ENCODE results near the gene HAS3.

DNA sequence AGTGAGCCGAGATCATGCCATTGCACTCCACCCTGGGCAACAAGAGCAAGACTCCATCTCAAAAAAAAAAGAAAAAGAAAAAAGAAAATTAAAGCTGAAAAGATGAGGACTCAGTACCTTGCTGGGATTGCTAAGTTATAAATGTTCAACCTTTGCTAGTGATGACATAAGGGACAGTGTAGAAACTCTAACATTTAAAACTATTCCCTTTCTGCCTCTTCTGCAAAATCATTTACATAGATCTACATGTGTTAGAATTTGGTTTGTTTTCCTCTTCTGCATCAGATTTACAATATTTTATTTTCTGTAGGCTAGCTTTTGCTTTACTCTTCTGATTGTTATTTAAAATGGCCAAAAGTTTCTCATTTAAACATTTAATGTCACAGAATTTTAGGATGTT is 49.5 kb upstream of the HAS3 start:
- TF ChIP-seq POLR2A (IDR thresholded peaks at IDR 0.05) (no peak), CTCF (IDR thresholded peaks at IDR 0.05 in 4 of 5, conservative IDR thresholded peaks at IDR 0.05 in 1 of 5) (no peak)

Data from gastrocnemius medialis (tissue), 4 donors.